ENCODE measurements around the gene FAM216A.

DNA sequence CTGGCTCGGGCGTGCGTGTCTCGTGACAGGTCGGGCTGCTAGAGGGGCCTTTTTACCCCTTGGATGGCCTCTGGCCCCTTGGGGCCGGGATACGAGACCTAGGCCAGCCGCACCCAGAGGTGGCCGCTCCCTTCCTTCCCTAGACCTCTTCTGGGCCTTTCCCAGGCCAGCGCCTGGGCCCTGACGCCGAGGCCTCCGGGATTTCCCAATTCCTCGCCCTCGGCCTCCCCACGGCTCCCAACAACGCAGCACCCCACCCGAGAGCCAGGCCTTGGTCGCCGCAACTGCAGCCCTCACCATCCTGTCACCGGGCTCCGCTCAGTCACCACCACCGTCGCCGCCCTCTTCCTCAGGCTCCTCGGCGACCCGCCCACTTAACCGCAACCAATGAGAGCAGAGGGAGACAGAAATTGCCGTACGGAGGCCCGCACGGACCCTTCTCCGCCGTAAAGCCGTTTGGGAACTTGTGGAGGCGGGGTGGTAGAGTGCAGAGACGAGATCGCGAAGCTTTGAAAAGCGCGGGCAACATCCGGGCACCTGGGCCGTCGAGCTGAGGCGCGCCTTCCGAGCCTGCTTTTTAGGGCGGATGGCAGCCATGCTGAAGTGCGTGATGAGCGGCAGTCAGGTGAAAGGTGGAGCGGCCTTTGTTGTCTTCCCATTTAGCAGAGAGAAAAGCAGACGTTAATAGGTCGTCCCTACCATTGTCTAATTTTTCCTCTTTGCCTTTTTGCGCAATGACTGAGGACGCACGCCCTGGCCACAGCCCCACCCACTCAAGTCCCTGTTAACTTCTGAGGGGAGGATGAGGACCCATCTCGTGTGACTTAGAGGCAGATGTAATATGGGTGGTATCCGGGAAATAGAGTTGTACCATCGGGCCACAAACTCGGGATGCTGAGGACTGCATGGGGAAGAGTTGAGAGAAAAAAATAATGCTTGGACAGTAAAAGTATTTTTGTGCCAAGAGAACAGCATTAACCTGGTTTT, 33.4 kb downstream of the FAM216A start, which contains the start of the genes RAD9B and VPS29:
- TF ChIP-seq, protein P1, sequence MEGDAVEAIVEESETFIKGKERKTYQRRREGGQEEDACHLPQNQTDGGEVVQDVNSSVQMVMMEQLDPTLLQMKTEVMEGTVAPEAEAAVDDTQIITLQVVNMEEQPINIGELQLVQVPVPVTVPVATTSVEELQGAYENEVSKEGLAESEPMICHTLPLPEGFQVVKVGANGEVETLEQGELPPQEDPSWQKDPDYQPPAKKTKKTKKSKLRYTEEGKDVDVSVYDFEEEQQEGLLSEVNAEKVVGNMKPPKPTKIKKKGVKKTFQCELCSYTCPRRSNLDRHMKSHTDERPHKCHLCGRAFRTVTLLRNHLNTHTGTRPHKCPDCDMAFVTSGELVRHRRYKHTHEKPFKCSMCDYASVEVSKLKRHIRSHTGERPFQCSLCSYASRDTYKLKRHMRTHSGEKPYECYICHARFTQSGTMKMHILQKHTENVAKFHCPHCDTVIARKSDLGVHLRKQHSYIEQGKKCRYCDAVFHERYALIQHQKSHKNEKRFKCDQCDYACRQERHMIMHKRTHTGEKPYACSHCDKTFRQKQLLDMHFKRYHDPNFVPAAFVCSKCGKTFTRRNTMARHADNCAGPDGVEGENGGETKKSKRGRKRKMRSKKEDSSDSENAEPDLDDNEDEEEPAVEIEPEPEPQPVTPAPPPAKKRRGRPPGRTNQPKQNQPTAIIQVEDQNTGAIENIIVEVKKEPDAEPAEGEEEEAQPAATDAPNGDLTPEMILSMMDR (IDR thresholded peaks at IDR 0.05): peak in 1 of 6 experiments; percentile 5
- TF ChIP-seq POLR2A (IDR thresholded peaks at IDR 0.05): peak; percentile 80 to 93

All from adrenal gland (tissue), 5 donors.